GM23338 (cell line): ENCODE data around the gene WDR45B. TPM values are rescaled to one million over a fixed set of nuclear protein-coding genes. Genes with fewer than 3 reads are reported as not detected.

Experiments used
- ATAC-seq: fragments of 200-7000 bp; cut with Tn5 transposase; 3 replicates; pipeline ENCODE4 v1.9.1; 2020
- DNase-seq: peaks from one replicate; pipeline ENCODE4 v3.0.0-alpha.2; 2015; ENCODE audit warnings: low spot score
- H2AFZ ChIP-seq: fragments of 200-600 bp; sonication (generic); 2 replicates; pipeline ENCODE4 v1.8.0; 2016; ENCODE audit warnings: antibody characterized with exemption, mild to moderate bottlenecking, moderate library complexity
- H3F3A ChIP-seq: fragments of 200-600 bp; sonication (generic); replicated peaks from 2 replicates; pipeline ENCODE4 v1.8.0; 2017; ENCODE audit warnings: antibody characterized with exemption, mixed run types, low read depth
- H3K27ac ChIP-seq: fragments of 200-600 bp; sonication (generic); 2 replicates; pipeline ENCODE4 v1.6.1; 2016; ENCODE audit warnings: low read depth
- H3K27me3 ChIP-seq: fragments of 200-600 bp; sonication (generic); 2 replicates; pipeline ENCODE4 v1.8.0; 2016; ENCODE audit warnings: mild to moderate bottlenecking, mixed run types, moderate library complexity; ENCODE audit not compliant: insufficient read depth
- H3K36me3 ChIP-seq: fragments of 200-600 bp; sonication (generic); 2 replicates; pipeline ENCODE4 v1.8.0; 2016; ENCODE audit warnings: mild to moderate bottlenecking; ENCODE audit not compliant: insufficient read depth
- H3K4me1 ChIP-seq: fragments of 200-600 bp; sonication (generic); 2 replicates; pipeline ENCODE4 v1.8.0; 2016; ENCODE audit warnings: mild to moderate bottlenecking, moderate library complexity; ENCODE audit not compliant: insufficient read depth
- H3K4me2 ChIP-seq: fragments of 200-600 bp; sonication (generic); 2 replicates; pipeline ENCODE4 v1.7.1; 2017; ENCODE audit warnings: mixed run types
- H3K4me3 ChIP-seq: fragments of 200-600 bp; sonication (generic); 2 replicates; pipeline ENCODE4 v1.6.1; 2016; ENCODE audit warnings: mixed run types
- H3K79me2 ChIP-seq: fragments of 200-600 bp; sonication (generic); replicated peaks from 2 replicates; pipeline ENCODE4 v1.8.0; 2017; ENCODE audit warnings: mild to moderate bottlenecking; ENCODE audit not compliant: insufficient read depth
- H3K9me2 ChIP-seq: fragments of 200-600 bp; sonication (generic); 2 replicates; pipeline ENCODE4 v1.8.0; 2017; ENCODE audit not compliant: insufficient read depth
- H4K20me1 ChIP-seq: fragments of 200-600 bp; sonication (generic); replicated peaks from 2 replicates; pipeline ENCODE4 v1.8.0; 2017; ENCODE audit warnings: mild to moderate bottlenecking; ENCODE audit not compliant: insufficient read depth
- H3K27ac Mint-ChIP-seq: 2 replicates; pipeline ENCODE4 v1.8.0; 2020; ENCODE audit warnings: inconsistent platforms, mild to moderate bottlenecking, moderate library complexity, mixed read lengths
- H3K27me3 Mint-ChIP-seq: 3 replicates; pipeline ENCODE4 v1.8.0; 2022; ENCODE audit warnings: low read depth, mild to moderate bottlenecking, moderate library complexity, mixed read lengths, inconsistent platforms; ENCODE audit not compliant: insufficient read depth, poor library complexity
- H3K36me3 Mint-ChIP-seq: 3 replicates; pipeline ENCODE4 v1.8.0; 2021; ENCODE audit warnings: low read depth, mild to moderate bottlenecking, inconsistent platforms, moderate library complexity, mixed read lengths
- H3K4me1 Mint-ChIP-seq: 3 replicates; pipeline ENCODE4 v1.8.0; 2020; ENCODE audit warnings: mild to moderate bottlenecking, inconsistent platforms, mixed read lengths
- H3K4me3 Mint-ChIP-seq: 3 replicates; pipeline ENCODE4 v1.8.0; 2021; ENCODE audit warnings: moderate library complexity, mild to moderate bottlenecking, inconsistent platforms, mixed read lengths
- H3K9me3 Mint-ChIP-seq: 3 replicates; pipeline ENCODE4 v1.8.0; 2020; ENCODE audit warnings: moderate library complexity, mild to moderate bottlenecking, inconsistent platforms, mixed read lengths
- CREB1 ChIP-seq: fragments of 250-450 bp; sonication (Bioruptor Pico); IDR thresholded peaks from 2 replicates; pipeline ENCODE4 v1.5.0; 2020; ENCODE audit warnings: low read depth, mild to moderate bottlenecking, moderate library complexity
- EZH2 ChIP-seq: fragments of 200-600 bp; sonication (generic); IDR thresholded peaks from one replicate; pipeline ENCODE4 v1.8.0; 2017; ENCODE audit warnings: antibody characterized with exemption, mild to moderate bottlenecking, low read depth; ENCODE audit not compliant: unreplicated experiment
- EZH2phosphoT487 ChIP-seq: fragments of 200-600 bp; sonication (generic); IDR thresholded peaks from one replicate; pipeline ENCODE4 v1.8.1; 2018; ENCODE audit warnings: antibody characterized with exemption; ENCODE audit not compliant: unreplicated experiment
- JUNB ChIP-seq: IDR thresholded peaks from one replicate; pipeline ENCODE4 v1.6.1; 2016; ENCODE audit warnings: antibody characterized with exemption; ENCODE audit not compliant: unreplicated experiment
- NANOG ChIP-seq: IDR thresholded peaks from 2 replicates; pipeline ENCODE4 v1.6.1; 2016; ENCODE audit warnings: antibody characterized with exemption, borderline replicate concordance
- POLR2AphosphoS5 ChIP-seq: IDR thresholded peaks from 2 replicates; pipeline ENCODE4 v1.6.1; 2016; ENCODE audit warnings: antibody characterized with exemption, low read depth
- STAT1 ChIP-seq: IDR thresholded peaks from one replicate; pipeline ENCODE4 v1.6.1; 2016; ENCODE audit warnings: antibody characterized with exemption; ENCODE audit not compliant: unreplicated experiment
- ZNF114 ChIP-seq: fragments of 250-450 bp; sonication (Bioruptor Pico); IDR thresholded peaks from 2 replicates; pipeline ENCODE4 v1.5.0; 2020; ENCODE audit warnings: mild to moderate bottlenecking, moderate library complexity
- ZNF331 ChIP-seq: fragments of 250-450 bp; sonication (Bioruptor Pico); IDR thresholded peaks from 2 replicates; pipeline ENCODE4 v1.5.0; 2020; ENCODE audit warnings: low read depth, mild to moderate bottlenecking, moderate library complexity
- polyA plus RNA-seq: library from polyadenylated mRNA; unstranded; fragments of >200 nt; fragmentation: Nextera tagmentation; extraction: Ambion mirVana; gene quantifications from 2 replicates; pipeline ENCODE4 v1.2.1, GENCODE V29; 2016
- total RNA-seq: library from RNA; depleted of rRNA; stranded (reverse); fragments of >200 nt; shearing (Covaris generic); gene quantifications from 2 replicates; pipeline ENCODE4 v1.2.3, GENCODE V29; 2014
- TF ChIP-seq, protein P1 (sequence below): fragments of 250-450 bp; sonication (Bioruptor Pico); IDR thresholded peaks from 2 replicates; pipeline ENCODE4 v1.5.0; 2020; ENCODE audit warnings: mild to moderate bottlenecking, moderate library complexity
- TF ChIP-seq, protein P2 (sequence below): IDR thresholded peaks from 2 replicates; pipeline ENCODE4 v1.6.1; 2016; ENCODE audit warnings: antibody characterized with exemption
- TF ChIP-seq, protein P3 (sequence below), 2 experiments: fragments of 200-600 bp in 1 of 2; sonication (generic) in 1 of 2; conservative IDR thresholded peaks; 2 replicates each; pipeline versions ENCODE4 v1.5.1 to v1.6.1; 2016 to 2017; ENCODE audit warnings: antibody characterized with exemption in 2 of 2, low read depth in 2 of 2, mild to moderate bottlenecking in 2 of 2, moderate library complexity in 1 of 2
- TF ChIP-seq, protein P4 (sequence below): IDR thresholded peaks from one replicate; pipeline ENCODE4 v1.6.1; 2018; ENCODE audit warnings: antibody characterized with exemption; ENCODE audit not compliant: unreplicated experiment

Gene WDR45B
- total and polyA plus RNA-seq, 2 experiments from 2014 or later: 69.4 to 96.4 TPM

DNA sequence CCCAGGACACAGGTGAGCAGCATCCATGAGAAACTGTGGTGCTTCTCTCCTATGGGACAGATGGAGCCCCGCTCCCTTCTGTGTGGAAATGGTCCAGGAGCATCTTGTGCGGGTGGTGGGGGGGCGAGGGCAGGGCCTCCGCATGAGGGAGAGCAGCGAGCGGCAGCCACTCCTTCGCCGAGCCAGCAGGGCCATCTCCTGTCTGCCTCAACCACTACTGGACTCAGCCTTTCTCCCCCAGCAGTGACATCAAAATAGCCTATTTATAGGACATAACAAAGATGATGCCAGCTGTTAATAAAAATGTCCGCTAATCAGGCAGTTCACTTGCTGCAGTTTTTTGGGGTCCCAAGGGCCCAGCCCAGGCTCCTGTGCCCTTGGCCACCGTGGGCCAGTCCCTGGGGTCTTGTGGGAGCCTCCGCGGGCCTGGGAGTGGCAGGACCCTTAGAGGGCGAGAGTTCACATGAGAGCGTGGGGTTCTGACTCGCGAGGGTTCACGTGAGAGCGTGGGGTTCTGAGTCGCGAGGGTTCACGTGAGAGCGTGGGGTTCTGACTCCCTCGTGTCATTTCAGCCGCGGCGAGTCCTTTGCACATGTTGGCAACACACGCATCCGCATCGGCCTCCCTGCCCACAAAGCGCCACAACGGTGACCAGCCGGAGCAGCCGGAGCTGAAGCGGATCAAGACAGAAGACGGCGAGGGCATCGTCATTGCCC lies 47.4 kb downstream of the WDR45B start:
- no peak for ATAC-seq
- Mint-ChIP-seq H3K27me3 (peaks cover 18% of the 10 kb centered on the region), H3K4me3 (no peak overlapping the region), H3K27ac (no peak overlapping the region; the same call in 1 of the 2 replicates), H3K4me1 (peaks cover 6% of the 10 kb centered on the region; the same call in 2 of the 3 replicates), H3K36me3 (peaks cover 82% of the 10 kb centered on the region), H3K9me3 (0 out of 3 replicates have a peak, but pooled peaks cover 2% of the 10 kb centered on the region)
- Histone ChIP-seq H3K4me2 (no peak overlapping the region), H4K20me1 (no peaks in the 10 kb centered on the region; the same call in 1 of the 2 replicates), H3K36me3 (peaks cover 32% of the 10 kb centered on the region), H3K27me3 (no peaks in the 10 kb centered on the region), H3K79me2 (peaks cover 11% of the 10 kb centered on the region), H3K4me3 (no peak overlapping the region), H3K9me2 (no peaks in the 10 kb centered on the region), H3K27ac (no peak overlapping the region), H3K4me1 (no peaks in the 10 kb centered on the region), H3F3A (peaks cover 9% of the 10 kb centered on the region; the same call in 1 of the 2 replicates), H2AFZ (no peak overlapping the region)
- no peak for DNase-seq
- TF ChIP-seq, protein P1, sequence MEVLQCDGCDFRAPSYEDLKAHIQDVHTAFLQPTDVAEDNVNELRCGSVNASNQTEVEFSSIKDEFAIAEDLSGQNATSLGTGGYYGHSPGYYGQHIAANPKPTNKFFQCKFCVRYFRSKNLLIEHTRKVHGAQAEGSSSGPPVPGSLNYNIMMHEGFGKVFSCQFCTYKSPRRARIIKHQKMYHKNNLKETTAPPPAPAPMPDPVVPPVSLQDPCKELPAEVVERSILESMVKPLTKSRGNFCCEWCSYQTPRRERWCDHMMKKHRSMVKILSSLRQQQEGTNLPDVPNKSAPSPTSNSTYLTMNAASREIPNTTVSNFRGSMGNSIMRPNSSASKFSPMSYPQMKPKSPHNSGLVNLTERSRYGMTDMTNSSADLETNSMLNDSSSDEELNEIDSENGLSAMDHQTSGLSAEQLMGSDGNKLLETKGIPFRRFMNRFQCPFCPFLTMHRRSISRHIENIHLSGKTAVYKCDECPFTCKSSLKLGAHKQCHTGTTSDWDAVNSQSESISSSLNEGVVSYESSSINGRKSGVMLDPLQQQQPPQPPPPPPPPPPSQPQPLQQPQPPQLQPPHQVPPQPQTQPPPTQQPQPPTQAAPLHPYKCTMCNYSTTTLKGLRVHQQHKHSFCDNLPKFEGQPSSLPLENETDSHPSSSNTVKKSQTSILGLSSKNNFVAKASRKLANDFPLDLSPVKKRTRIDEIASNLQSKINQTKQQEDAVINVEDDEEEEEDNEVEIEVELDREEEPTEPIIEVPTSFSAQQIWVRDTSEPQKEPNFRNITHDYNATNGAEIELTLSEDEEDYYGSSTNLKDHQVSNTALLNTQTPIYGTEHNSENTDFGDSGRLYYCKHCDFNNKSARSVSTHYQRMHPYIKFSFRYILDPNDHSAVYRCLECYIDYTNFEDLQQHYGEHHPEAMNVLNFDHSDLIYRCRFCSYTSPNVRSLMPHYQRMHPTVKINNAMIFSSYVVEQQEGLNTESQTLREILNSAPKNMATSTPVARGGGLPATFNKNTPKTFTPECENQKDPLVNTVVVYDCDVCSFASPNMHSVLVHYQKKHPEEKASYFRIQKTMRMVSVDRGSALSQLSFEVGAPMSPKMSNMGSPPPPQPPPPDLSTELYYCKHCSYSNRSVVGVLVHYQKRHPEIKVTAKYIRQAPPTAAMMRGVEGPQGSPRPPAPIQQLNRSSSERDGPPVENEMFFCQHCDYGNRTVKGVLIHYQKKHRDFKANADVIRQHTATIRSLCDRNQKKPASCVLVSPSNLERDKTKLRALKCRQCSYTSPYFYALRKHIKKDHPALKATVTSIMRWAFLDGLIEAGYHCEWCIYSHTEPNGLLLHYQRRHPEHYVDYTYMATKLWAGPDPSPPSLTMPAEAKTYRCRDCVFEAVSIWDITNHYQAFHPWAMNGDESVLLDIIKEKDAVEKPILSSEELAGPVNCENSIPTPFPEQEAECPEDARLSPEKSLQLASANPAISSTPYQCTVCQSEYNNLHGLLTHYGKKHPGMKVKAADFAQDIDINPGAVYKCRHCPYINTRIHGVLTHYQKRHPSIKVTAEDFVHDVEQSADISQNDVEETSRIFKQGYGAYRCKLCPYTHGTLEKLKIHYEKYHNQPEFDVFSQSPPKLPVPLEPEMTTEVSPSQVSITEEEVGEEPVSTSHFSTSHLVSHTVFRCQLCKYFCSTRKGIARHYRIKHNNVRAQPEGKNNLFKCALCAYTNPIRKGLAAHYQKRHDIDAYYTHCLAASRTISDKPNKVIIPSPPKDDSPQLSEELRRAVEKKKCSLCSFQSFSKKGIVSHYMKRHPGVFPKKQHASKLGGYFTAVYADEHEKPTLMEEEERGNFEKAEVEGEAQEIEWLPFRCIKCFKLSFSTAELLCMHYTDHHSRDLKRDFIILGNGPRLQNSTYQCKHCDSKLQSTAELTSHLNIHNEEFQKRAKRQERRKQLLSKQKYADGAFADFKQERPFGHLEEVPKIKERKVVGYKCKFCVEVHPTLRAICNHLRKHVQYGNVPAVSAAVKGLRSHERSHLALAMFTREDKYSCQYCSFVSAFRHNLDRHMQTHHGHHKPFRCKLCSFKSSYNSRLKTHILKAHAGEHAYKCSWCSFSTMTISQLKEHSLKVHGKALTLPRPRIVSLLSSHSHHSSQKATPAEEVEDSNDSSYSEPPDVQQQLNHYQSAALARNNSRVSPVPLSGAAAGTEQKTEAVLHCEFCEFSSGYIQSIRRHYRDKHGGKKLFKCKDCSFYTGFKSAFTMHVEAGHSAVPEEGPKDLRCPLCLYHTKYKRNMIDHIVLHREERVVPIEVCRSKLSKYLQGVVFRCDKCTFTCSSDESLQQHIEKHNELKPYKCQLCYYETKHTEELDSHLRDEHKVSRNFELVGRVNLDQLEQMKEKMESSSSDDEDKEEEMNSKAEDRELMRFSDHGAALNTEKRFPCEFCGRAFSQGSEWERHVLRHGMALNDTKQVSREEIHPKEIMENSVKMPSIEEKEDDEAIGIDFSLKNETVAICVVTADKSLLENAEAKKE: no peak
- TF ChIP-seq JUNB (no peak), EZH2 (no peak), POLR2AphosphoS5 (no peak), EZH2phosphoT487 (no peak), NANOG (no peak), CREB1 (CRISPR knock-in tag) (no peak), ZNF331 (CRISPR knock-in tag) (no peak), ZNF114 (CRISPR knock-in tag) (no peak), STAT1 (no peak)
- TF ChIP-seq, protein P2, sequence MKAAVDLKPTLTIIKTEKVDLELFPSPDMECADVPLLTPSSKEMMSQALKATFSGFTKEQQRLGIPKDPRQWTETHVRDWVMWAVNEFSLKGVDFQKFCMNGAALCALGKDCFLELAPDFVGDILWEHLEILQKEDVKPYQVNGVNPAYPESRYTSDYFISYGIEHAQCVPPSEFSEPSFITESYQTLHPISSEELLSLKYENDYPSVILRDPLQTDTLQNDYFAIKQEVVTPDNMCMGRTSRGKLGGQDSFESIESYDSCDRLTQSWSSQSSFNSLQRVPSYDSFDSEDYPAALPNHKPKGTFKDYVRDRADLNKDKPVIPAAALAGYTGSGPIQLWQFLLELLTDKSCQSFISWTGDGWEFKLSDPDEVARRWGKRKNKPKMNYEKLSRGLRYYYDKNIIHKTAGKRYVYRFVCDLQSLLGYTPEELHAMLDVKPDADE: no peak
- TF ChIP-seq, protein P3, sequence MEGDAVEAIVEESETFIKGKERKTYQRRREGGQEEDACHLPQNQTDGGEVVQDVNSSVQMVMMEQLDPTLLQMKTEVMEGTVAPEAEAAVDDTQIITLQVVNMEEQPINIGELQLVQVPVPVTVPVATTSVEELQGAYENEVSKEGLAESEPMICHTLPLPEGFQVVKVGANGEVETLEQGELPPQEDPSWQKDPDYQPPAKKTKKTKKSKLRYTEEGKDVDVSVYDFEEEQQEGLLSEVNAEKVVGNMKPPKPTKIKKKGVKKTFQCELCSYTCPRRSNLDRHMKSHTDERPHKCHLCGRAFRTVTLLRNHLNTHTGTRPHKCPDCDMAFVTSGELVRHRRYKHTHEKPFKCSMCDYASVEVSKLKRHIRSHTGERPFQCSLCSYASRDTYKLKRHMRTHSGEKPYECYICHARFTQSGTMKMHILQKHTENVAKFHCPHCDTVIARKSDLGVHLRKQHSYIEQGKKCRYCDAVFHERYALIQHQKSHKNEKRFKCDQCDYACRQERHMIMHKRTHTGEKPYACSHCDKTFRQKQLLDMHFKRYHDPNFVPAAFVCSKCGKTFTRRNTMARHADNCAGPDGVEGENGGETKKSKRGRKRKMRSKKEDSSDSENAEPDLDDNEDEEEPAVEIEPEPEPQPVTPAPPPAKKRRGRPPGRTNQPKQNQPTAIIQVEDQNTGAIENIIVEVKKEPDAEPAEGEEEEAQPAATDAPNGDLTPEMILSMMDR (conservative IDR thresholded peaks at IDR 0.05; ENCODE audit: low read depth in 2 of 2): no peak
- TF ChIP-seq, protein P4, sequence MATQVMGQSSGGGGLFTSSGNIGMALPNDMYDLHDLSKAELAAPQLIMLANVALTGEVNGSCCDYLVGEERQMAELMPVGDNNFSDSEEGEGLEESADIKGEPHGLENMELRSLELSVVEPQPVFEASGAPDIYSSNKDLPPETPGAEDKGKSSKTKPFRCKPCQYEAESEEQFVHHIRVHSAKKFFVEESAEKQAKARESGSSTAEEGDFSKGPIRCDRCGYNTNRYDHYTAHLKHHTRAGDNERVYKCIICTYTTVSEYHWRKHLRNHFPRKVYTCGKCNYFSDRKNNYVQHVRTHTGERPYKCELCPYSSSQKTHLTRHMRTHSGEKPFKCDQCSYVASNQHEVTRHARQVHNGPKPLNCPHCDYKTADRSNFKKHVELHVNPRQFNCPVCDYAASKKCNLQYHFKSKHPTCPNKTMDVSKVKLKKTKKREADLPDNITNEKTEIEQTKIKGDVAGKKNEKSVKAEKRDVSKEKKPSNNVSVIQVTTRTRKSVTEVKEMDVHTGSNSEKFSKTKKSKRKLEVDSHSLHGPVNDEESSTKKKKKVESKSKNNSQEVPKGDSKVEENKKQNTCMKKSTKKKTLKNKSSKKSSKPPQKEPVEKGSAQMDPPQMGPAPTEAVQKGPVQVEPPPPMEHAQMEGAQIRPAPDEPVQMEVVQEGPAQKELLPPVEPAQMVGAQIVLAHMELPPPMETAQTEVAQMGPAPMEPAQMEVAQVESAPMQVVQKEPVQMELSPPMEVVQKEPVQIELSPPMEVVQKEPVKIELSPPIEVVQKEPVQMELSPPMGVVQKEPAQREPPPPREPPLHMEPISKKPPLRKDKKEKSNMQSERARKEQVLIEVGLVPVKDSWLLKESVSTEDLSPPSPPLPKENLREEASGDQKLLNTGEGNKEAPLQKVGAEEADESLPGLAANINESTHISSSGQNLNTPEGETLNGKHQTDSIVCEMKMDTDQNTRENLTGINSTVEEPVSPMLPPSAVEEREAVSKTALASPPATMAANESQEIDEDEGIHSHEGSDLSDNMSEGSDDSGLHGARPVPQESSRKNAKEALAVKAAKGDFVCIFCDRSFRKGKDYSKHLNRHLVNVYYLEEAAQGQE: no peak
